Umbilical cord (tissue), 2 donors: ENCODE results near the gene CDKN1B. TPM values are rescaled to one million over a fixed set of nuclear protein-coding genes. Genes with fewer than 3 reads are reported as not detected.

Source experiments
- DNase-seq: peaks from one replicate; pipeline ENCODE4 v3.0.0-alpha.2; 2015; ENCODE audit warnings: low spot score
- total RNA-seq: library from RNA; depleted of rRNA; stranded (reverse); fragments of >200 nt; gene quantifications from one replicate; pipeline ENCODE4 v1.2.3, GENCODE V29; 2014; ENCODE audit warnings: low replicate concordance; ENCODE audit not compliant: insufficient read depth

CDKN1B gene
- total RNA-seq, 1 donor from 2014 or later, result 67.7 TPM

- no peak for DNase-seq
Measured at GRCh38 chr12:12700254-12700653, 16.9 kb upstream of the CDKN1B start.

DNA sequence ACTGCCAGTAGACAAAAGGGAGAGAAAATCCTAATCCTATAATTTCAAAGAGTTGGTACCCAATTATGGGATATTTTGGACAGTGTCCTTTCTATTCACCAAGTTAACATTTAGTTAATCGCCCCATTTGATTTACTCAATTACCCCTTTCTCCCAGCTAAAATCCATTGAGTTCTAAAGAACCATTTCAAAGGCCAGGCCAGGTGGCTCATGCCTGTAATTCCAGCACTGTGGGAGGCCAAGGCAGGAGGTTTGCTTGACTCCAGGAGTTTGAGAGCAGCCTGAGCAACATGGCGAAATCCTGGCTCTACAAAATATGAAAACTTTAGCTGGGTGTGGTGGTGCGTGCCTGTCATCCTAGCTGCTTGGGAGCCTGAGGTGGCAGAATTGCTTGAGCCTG, 15.7 kb upstream of the CDKN1B start:
- DNase-seq, result no peak

DNA sequence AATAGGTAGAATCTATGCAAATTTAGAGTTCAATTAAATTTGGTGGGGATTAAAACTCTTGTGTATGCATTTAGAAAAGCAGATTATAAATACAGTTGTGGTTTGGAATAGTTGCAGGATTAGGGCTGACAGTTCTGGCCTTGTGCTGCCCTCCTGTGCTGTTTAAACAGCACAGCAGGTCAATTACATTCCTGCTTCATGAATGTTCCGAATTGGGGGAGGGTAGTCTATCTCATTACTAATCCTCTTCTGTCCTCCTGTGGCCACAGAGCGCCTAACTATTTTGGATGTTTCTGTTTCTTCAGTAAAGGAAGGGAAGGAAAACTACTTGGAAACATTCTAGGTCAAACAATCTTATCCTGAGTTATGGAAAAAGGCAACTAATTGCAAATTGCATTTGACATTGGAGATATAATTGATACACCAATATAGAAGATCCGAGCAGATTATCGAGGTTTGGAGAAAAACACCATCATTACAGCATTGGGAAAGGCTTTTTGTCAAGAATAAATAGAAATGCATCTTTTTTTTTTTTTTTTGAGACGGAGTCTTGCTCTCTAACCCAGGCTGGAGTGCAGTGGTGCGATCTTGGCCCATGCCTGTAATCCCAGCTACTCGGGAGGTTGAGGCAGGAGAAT, 12.5 kb upstream of the CDKN1B start:
- peak; percentile 89 for DNase-seq

- DNase-seq, result no peak
Measured at GRCh38 chr12:12705838-12706520, 11.2 kb upstream of the CDKN1B start.

DNA sequence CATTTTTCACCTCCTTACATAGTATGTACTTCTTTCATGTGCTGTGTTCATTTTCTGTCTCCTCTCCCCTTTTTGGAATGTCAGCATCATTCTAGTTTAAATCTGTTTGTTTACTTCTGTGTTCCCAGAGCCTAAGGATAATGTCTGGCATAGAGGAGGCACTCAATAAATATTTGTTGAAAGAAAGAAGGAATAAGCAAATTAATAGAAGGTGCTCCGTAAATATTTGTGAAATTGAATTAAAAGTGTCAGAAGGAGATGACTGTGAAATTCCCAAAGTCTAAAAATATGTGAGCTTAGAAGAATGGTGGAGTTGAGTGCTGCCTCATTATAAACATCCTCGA, 3.3 kb upstream of the CDKN1B start:
- no peak for DNase-seq

DNA sequence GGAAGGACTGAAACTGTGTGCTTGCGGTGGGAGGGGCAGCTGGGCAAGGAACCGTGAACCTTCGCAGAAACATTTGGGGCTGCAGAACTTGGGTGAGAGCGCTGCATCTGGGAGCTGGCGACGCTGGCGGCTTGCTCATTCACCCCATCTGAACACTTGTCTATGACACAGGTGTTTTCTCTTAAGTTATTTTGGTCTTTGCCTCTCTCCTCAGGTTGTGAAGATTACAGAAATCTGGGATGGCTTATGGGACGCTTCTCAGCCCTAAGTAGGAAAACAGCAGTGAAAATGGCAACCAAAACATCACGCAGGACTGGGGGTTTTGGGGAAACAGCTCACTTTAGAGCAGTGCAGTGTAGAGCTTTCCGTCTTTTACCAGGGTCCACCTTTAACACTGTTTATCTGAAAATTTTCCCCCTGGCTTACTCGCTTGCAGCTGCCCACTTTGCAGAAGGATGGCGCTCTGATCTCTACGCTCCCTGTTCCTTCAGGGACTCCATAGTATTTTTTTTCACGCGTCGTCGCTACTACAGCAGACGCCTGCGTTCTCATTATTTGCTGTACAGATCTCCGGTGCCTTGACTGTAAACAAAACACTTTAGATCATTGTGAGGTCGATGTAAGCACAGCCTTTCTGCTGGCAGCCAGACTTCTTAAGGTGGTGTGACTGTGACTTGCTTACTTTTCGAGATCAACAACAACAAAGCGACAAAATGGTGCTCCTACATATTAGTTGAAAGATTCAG, 2.7 kb upstream of the CDKN1B start:
- DNase-seq, result no peak

- no peak for DNase-seq
Measured at GRCh38 chr12:12715128-12715458, 2.1 kb upstream of the CDKN1B start.

DNA sequence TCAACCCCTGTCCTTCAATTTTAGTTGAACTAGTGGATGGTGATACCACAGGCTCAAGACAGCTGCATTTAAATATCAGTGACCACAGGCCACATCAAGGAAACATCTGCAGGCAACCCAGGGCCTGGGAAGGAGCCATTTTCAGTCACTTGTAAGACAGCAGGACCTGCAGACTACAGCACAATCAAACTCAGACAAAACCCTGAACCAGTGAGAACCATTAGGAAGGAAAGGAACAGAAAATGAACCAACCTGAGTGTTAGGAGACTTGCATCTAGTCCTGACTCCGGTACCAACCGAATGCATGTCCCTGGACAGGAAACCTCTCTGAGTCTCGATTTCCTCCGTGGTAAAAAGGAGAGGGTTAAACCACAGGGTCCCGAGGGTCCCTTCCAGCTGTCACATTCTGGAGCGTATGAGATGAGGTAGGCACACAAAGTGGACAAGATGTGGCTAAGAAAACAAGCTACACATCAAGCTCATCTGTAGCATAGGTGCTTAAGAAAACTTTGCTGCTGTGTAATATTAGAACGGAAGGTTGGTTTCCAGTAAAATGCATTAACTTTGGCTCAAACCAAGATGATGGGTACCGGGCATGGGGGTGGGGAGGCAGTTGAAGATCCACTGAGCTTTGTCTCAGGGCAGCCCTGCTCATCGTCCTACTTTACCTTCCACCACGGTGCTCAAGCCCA, 1.6 kb upstream of the CDKN1B start:
- no peak for DNase-seq

GRCh38 chr12:12716151-12716792, 896 bp upstream of the CDKN1B start:
- DNase-seq, result peak; percentile 35

DNA sequence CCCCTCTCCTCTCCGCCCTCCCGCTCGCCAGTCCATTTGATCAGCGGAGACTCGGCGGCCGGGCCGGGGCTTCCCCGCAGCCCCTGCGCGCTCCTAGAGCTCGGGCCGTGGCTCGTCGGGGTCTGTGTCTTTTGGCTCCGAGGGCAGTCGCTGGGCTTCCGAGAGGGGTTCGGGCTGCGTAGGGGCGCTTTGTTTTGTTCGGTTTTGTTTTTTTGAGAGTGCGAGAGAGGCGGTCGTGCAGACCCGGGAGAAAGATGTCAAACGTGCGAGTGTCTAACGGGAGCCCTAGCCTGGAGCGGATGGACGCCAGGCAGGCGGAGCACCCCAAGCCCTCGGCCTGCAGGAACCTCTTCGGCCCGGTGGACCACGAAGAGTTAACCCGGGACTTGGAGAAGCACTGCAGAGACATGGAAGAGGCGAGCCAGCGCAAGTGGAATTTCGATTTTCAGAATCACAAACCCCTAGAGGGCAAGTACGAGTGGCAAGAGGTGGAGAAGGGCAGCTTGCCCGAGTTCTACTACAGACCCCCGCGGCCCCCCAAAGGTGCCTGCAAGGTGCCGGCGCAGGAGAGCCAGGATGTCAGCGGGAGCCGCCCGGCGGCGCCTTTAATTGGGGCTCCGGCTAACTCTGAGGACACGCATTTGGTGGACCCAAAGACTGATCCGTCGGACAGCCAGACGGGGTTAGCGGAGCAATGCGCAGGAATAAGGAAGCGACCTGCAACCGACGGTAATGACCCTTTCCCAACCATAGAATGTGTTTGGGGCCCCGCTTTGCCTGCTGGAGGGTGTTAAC, 615 bp downstream of the CDKN1B start:
- DNase-seq, result peak; percentile 41

DNA sequence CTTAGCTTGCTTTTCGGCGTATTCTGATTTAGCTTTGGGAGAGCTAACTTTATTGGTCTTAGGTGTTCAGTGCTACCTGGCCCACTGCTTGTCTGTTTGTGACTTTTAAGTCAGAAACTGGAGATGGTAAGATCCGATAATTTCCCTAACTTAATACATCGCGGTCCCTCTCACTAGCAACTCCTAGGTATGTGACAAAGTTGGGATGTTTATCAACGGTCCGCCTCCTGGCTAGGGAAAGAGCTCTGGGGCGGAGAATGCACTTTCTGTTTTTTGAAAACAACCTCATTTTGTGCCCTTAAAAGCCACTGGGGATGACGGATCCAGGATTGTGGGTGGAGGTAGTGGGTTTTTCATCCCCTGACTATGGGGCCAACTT, 1.2 kb downstream of the CDKN1B start:
- DNase-seq, result peak; percentile 29

GRCh38 chr12:12718853-12719252, 1.7 kb downstream of the CDKN1B start:
- DNase-seq, result no peak

- no peak for DNase-seq
Measured at GRCh38 chr12:12719496-12719895, 2.3 kb downstream of the CDKN1B start.

- DNase-seq, result no peak
Measured at GRCh38 chr12:12720052-12720451, 2.9 kb downstream of the CDKN1B start.

DNA sequence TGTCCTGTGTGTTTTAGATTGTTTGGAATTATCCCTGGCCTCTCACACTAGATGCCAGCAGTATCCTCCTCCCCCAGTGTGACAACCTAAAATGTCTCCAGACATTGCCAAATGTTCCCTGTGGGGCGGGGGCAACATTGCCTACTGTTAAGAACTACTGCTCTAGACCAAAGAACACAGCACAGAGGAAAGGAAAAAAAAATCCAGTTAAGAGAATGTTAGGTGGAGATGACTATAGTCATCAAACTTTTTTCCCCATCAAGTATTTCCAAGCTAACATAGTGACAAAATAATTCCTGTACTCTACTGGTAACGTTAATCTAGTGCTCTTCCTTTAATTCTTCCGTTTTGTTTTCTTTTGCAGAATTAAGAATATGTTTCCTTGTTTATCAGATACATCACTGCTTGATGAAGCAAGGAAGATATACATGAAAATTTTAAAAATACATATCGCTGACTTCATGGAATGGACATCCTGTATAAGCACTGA, 3.5 kb downstream of the CDKN1B start:
- no peak for DNase-seq

DNA sequence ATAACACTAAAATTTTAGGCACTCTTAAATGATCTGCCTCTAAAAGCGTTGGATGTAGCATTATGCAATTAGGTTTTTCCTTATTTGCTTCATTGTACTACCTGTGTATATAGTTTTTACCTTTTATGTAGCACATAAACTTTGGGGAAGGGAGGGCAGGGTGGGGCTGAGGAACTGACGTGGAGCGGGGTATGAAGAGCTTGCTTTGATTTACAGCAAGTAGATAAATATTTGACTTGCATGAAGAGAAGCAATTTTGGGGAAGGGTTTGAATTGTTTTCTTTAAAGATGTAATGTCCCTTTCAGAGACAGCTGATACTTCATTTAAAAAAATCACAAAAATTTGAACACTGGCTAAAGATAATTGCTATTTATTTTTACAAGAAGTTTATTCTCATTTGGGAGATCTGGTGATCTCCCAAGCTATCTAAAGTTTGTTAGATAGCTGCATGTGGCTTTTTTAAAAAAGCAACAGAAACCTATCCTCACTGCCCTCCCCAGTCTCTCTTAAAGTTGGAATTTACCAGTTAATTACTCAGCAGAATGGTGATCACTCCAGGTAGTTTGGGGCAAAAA, 4.1 kb downstream of the CDKN1B start:
- no peak for DNase-seq

DNA sequence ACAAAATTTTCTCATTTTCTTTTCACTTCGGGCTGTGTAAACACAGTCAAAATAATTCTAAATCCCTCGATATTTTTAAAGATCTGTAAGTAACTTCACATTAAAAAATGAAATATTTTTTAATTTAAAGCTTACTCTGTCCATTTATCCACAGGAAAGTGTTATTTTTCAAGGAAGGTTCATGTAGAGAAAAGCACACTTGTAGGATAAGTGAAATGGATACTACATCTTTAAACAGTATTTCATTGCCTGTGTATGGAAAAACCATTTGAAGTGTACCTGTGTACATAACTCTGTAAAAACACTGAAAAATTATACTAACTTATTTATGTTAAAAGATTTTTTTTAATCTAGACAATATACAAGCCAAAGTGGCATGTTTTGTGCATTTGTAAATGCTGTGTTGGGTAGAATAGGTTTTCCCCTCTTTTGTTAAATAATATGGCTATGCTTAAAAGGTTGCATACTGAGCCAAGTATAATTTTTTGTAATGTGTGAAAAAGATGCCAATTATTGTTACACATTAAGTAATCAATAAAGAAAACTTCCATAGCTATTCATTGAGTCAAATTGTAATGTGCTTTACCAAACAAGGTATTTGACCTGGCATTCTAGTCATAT, 4.8 kb downstream of the CDKN1B start:
- DNase-seq, result no peak

GRCh38 chr12:12722435-12723148, 5.4 kb downstream of the CDKN1B start:
- peak; percentile 13 for DNase-seq

DNA sequence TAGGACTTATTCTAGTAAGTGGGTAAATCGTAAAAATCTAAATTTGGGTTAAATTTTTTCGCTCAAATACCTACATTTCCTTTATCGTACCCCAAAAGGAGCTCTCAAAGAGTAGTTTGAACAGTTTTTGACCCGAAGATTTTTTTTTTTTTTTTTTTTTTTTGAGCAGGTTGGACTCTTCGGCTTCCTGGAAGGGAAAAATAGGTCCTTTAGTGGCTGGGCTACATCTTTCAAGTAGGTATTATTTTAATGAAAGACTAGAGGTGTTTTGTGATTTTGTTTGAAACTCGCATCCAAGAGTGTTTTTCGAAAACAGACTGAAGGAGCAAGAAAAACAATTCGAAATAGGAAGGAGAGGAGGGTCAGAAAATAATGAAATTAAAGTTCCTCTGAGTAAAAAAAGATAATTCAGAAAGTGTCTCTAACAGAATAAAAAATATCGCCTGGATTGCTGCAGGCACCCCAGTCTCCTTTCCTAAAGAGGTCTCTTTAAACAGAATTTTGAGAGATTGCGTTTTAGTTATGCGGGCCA, 6.0 kb downstream of the CDKN1B start:
- DNase-seq, result peak; percentile 13
